ENCODE measurements around the gene ZFP1. TPM values are rescaled to one million over a fixed set of nuclear protein-coding genes. Genes with fewer than 3 reads are reported as not detected.

ZFP1 gene
- polyA plus RNA-seq, 1 of the 3 experiments (the other 2 are of a cell fraction): 3.0 TPM

GRCh38 chr16:75099075-75099667 lies 49.2 kb upstream of the ZFP1 start (continued):
- TF ChIP-seq EZH2phosphoT487 (IDR thresholded peaks at IDR 0.05; ENCODE audit: borderline replicate concordance, low read depth) (no peak), PBX3 (IDR thresholded peaks at IDR 0.05) (no peak), REST (IDR thresholded peaks at IDR 0.05; ENCODE audit: low read depth, low read length) (no peak), GABPA (IDR thresholded peaks at IDR 0.05; ENCODE audit: low read depth) (no peak)

- no peaks in the 10 kb centered on the region for H3K9me2 ChIP-seq
- ChIA-PET CTCF (interaction anchor here (8.7 kb wide), 1 partner anchor 11 kb away, joined by 56 read pairs; no protein-coding TSS in a partner anchor), POLR2A (no interaction called here)
- peaks cover 14% of the 10 kb centered on the region for H4K20me1 ChIP-seq (ENCODE audit: insufficient read depth)
- H3K9ac ChIP-seq: no peak overlapping the region
- no peak overlapping the region for H3K4me3 ChIP-seq (ENCODE audit: low read depth in 2 of 2, low read length in 1 of 2)
- peaks cover 17 to 36% of the 10 kb centered on the region in 2 experiments; a peak in 3 of 4 replicates for H3K4me1 ChIP-seq (ENCODE audit: control insufficient read depth in 1 of 2, insufficient read depth in 2 of 2, low read depth in 1 of 2, low read length in 1 of 2)
- 94% methylated on average over 12 of the region's 16 CpGs for WGBS (ENCODE audit: low lambda C conversion rate)
- peak; percentile 29 for DNase-seq
- peaks cover 15% of the 10 kb centered on the region; the same call in 1 of the 2 replicates for H3K79me2 ChIP-seq (ENCODE audit: insufficient read depth)
- H3K4me2 ChIP-seq: no peak overlapping the region
- no peaks in the 10 kb centered on the region for H3F3A ChIP-seq (replicated peaks; ENCODE audit: insufficient read depth)
- H3K9me3 ChIP-seq: no peaks in the 10 kb centered on the region
- H3K36me3 ChIP-seq (replicated peaks in 1 of 2; ENCODE audit: control insufficient read depth in 1 of 2, insufficient read depth in 2 of 2, low read length in 1 of 2): no peaks in the 10 kb centered on the region
- TF ChIP-seq GATA2 (CRISPR knock-in tag; IDR thresholded peaks at IDR 0.05) (no peak), FOSL2 (IDR thresholded peaks at IDR 0.05; ENCODE audit: borderline replicate concordance, low read depth) (no peak), FOXJ3 (CRISPR knock-in tag; IDR thresholded peaks at IDR 0.05) (no peak), RAD21 (IDR thresholded peaks at IDR 0.05; ENCODE audit: low read length) (no peak), USF1 (IDR thresholded peaks at IDR 0.05; ENCODE audit: borderline replicate concordance, low read depth) (no peak), FOXM1 (IDR thresholded peaks at IDR 0.05; ENCODE audit: low read depth) (no peak), NFIC (IDR thresholded peaks at IDR 0.05; ENCODE audit: borderline replicate concordance) (no peak), JUND (IDR thresholded peaks at IDR 0.05) (no peak), NRF1 (IDR thresholded peaks at IDR 0.05; ENCODE audit: low read depth, low read length) (no peak), REST (IDR thresholded peaks at IDR 0.05; ENCODE audit: low read depth, low read length) (no peak), SIN3A (IDR thresholded peaks at IDR 0.05; ENCODE audit: borderline replicate concordance, low read depth, low read length) (no peak), YY1 (IDR thresholded peaks at IDR 0.05; ENCODE audit: low read depth) (no peak), TEAD4 (IDR thresholded peaks at IDR 0.05; ENCODE audit: borderline replicate concordance, insufficient read depth) (no peak), EZH2phosphoT487 (IDR thresholded peaks at IDR 0.05; ENCODE audit: borderline replicate concordance, low read depth) (no peak), GABPA (IDR thresholded peaks at IDR 0.05; ENCODE audit: low read depth) (no peak), ELF1 (IDR thresholded peaks at IDR 0.05) (no peak), RXRA (IDR thresholded peaks at IDR 0.05; ENCODE audit: borderline replicate concordance, low read depth) (no peak)
- no peak overlapping the region for H2AFZ ChIP-seq (ENCODE audit: low read depth)
- no peaks in the 10 kb centered on the region for H3K27me3 ChIP-seq (ENCODE audit: insufficient read depth)
- 0 out of 4 replicates have a peak overlapping the region, but pooled peaks of 1 of the 2 experiments have one; percentile 29 for H3K27ac ChIP-seq (ENCODE audit: low read depth in 2 of 2, low read length in 1 of 2)
These were observed 48.4 kb upstream of the ZFP1 start for GRCh38 chr16:75099738-75100602.

Measured in SK-N-SH (cell line).